GM12878 (cell line): ENCODE data around the gene MDN1.

Source experiments
- BRCA1 ChIP-seq: IDR thresholded peaks from 2 replicates; pipeline ENCODE4 v1.6.1; 2011; ENCODE audit warnings: low read depth, low read length, improper control_type of control experiment
- CHD2 ChIP-seq: IDR thresholded peaks from 2 replicates; pipeline ENCODE4 v1.6.1; 2011; ENCODE audit warnings: low read depth, low read length, improper control_type of control experiment, borderline replicate concordance
- EGR1 ChIP-seq, 2 experiments: IDR thresholded peaks; 1 replicate in 1 of 2; 2 replicates in 1 of 2; pipeline ENCODE4 v1.6.1; 2011 to 2012; ENCODE audit warnings: low read depth in 2 of 2, low read length in 2 of 2, borderline replicate concordance in 1 of 2, mild to moderate bottlenecking in 1 of 2, moderate library complexity in 1 of 2
- EP300 ChIP-seq, 2 experiments: fragments of 150-350 bp in 1 of 2; IDR thresholded peaks; 2 replicates each; pipeline ENCODE4 v1.6.1; 2011 to 2012; ENCODE audit warnings: low read depth in 2 of 2, low read length in 2 of 2, borderline replicate concordance in 1 of 2, improper control_type of control experiment in 1 of 2, inconsistent platforms in 1 of 2; ENCODE audit not compliant: control insufficient read depth in 1 of 2
- EZH2 ChIP-seq: IDR thresholded peaks from 2 replicates; pipeline ENCODE4 v1.6.1; 2012; ENCODE audit warnings: low read depth, mild to moderate bottlenecking, control low read depth, inconsistent platforms, low read length, borderline replicate concordance; ENCODE audit not compliant: control insufficient read depth
- POLR2A ChIP-seq: IDR thresholded peaks from 2 replicates; pipeline ENCODE4 v1.6.1; 2011; ENCODE audit warnings: low read depth, mild to moderate bottlenecking, low read length
- POLR2AphosphoS5 ChIP-seq: IDR thresholded peaks from 2 replicates; pipeline ENCODE4 v1.6.1; 2011; ENCODE audit warnings: mild to moderate bottlenecking, low read length, inconsistent platforms
- RFX5 ChIP-seq: IDR thresholded peaks from 2 replicates; pipeline ENCODE4 v1.6.1; 2011; ENCODE audit warnings: low read depth, low read length, improper control_type of control experiment
- WRNIP1 ChIP-seq: IDR thresholded peaks from 2 replicates; pipeline ENCODE4 v1.6.1; 2011; ENCODE audit warnings: low read depth, low read length, improper control_type of control experiment, borderline replicate concordance
- ZZZ3 ChIP-seq: IDR thresholded peaks from 2 replicates; pipeline ENCODE4 v1.6.1; 2011; ENCODE audit warnings: low read depth; ENCODE audit not compliant: control insufficient read depth, insufficient read length
- TF ChIP-seq, protein P1 (sequence below): fragments of 450-650 bp; formaldehyde crosslinking; IDR thresholded peaks from 2 replicates; pipeline ENCODE4 v1.4.0; 2022; ENCODE audit warnings: mild to moderate bottlenecking, moderate library complexity
- TF ChIP-seq, protein P2 (sequence below), 3 experiments: IDR thresholded peaks in 2 of 3; conservative IDR thresholded peaks in 1 of 3; 2 replicates each; pipeline ENCODE4 v1.5.1; 2011; ENCODE audit warnings: low read depth in 3 of 3, low read length in 3 of 3, mild to moderate bottlenecking in 3 of 3, control low read depth in 2 of 3, moderate library complexity in 2 of 3, inconsistent platforms in 1 of 3, mixed read lengths in 1 of 3; ENCODE audit not compliant: control insufficient read depth in 2 of 3, insufficient read depth in 1 of 3; ENCODE audit errors: extremely low read depth in 1 of 3
- TF ChIP-seq, protein P3 (sequence below): IDR thresholded peaks from 2 replicates; pipeline ENCODE4 v1.6.1; 2011; ENCODE audit warnings: low read depth, mild to moderate bottlenecking, low read length, moderate library complexity, borderline replicate concordance; ENCODE audit errors: extremely low read depth

DNA sequence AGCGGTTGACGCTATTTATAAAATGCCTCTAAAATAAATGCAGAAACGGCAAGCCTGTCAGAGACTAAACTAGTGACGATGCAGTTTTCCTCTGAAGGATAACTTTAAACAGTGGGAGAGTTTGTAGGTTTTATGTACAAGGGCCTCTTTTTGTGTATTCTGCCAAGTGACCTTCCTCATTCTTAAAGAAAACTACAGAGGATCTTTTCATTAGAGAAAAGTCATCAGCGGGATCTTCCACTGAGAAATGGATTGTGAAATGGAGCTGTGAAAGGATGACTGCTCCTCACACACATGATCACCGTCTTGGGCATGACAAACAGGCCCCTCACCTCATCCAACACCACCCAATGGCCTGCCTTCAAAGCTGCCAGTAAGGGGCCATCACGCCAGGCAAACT lies 92.1 kb downstream of the MDN1 start:
- no peak for TF ChIP-seq CHD2
- no peak for TF ChIP-seq WRNIP1
- TF ChIP-seq ZZZ3, result no peak
- no peak for TF ChIP-seq EGR1 (IDR thresholded peaks at IDR 0.05; ENCODE audit: borderline replicate concordance in 1 of 2, low read depth in 2 of 2, low read length in 2 of 2)
- no peak for TF ChIP-seq EZH2
- no peak for TF ChIP-seq POLR2AphosphoS5
- TF ChIP-seq, protein P1, sequence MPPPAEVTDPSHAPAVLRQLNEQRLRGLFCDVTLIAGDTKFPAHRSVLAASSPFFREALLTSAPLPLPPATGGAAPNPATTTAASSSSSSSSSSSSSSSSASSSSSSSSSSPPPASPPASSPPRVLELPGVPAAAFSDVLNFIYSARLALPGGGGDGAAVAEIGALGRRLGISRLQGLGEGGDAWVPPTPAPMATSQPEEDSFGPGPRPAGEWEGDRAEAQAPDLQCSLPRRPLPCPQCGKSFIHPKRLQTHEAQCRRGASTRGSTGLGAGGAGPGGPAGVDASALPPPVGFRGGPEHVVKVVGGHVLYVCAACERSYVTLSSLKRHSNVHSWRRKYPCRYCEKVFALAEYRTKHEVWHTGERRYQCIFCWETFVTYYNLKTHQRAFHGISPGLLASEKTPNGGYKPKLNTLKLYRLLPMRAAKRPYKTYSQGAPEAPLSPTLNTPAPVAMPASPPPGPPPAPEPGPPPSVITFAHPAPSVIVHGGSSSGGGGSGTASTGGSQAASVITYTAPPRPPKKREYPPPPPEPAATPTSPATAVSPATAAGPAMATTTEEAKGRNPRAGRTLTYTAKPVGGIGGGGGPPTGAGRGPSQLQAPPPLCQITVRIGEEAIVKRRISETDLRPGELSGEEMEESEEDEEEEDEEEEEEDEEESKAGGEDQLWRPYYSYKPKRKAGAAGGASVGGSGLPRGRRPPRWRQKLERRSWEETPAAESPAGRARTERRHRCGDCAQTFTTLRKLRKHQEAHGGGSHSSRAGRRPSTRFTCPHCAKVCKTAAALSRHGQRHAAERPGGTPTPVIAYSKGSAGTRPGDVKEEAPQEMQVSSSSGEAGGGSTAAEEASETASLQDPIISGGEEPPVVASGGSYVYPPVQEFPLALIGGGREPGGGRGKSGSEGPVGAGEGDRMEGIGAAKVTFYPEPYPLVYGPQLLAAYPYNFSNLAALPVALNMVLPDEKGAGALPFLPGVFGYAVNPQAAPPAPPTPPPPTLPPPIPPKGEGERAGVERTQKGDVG (CRISPR knock-in tag), result no peak
- TF ChIP-seq, protein P2, sequence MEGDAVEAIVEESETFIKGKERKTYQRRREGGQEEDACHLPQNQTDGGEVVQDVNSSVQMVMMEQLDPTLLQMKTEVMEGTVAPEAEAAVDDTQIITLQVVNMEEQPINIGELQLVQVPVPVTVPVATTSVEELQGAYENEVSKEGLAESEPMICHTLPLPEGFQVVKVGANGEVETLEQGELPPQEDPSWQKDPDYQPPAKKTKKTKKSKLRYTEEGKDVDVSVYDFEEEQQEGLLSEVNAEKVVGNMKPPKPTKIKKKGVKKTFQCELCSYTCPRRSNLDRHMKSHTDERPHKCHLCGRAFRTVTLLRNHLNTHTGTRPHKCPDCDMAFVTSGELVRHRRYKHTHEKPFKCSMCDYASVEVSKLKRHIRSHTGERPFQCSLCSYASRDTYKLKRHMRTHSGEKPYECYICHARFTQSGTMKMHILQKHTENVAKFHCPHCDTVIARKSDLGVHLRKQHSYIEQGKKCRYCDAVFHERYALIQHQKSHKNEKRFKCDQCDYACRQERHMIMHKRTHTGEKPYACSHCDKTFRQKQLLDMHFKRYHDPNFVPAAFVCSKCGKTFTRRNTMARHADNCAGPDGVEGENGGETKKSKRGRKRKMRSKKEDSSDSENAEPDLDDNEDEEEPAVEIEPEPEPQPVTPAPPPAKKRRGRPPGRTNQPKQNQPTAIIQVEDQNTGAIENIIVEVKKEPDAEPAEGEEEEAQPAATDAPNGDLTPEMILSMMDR (IDR thresholded peaks at IDR 0.05 in 2 of 3, conservative IDR thresholded peaks at IDR 0.05 in 1 of 3; ENCODE audit: control insufficient read depth in 2 of 3, extremely low read depth in 1 of 3, insufficient read depth in 1 of 3, low read depth in 3 of 3, low read length in 3 of 3), result no peak
- no peak for TF ChIP-seq RFX5
- TF ChIP-seq BRCA1, result no peak
- no peak for TF ChIP-seq POLR2A
- TF ChIP-seq, protein P3, sequence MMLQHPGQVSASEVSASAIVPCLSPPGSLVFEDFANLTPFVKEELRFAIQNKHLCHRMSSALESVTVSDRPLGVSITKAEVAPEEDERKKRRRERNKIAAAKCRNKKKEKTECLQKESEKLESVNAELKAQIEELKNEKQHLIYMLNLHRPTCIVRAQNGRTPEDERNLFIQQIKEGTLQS, result no peak
- TF ChIP-seq EP300 (IDR thresholded peaks at IDR 0.05; ENCODE audit: borderline replicate concordance in 1 of 2, control insufficient read depth in 1 of 2, low read depth in 2 of 2, low read length in 2 of 2), result no peak
